ENCODE results near the gene TMEM151B. TPM values are rescaled to one million over a fixed set of nuclear protein-coding genes. Genes with fewer than 3 reads are reported as not detected.

The TMEM151B gene
- total and polyA plus RNA-seq, 10 of the 15 experiments (the other 5 are each of a cell fraction or from before 2014, with no cell fraction given), result 0.01 to 0.19 (median 0.05) TPM; not detected in 6

DNA sequence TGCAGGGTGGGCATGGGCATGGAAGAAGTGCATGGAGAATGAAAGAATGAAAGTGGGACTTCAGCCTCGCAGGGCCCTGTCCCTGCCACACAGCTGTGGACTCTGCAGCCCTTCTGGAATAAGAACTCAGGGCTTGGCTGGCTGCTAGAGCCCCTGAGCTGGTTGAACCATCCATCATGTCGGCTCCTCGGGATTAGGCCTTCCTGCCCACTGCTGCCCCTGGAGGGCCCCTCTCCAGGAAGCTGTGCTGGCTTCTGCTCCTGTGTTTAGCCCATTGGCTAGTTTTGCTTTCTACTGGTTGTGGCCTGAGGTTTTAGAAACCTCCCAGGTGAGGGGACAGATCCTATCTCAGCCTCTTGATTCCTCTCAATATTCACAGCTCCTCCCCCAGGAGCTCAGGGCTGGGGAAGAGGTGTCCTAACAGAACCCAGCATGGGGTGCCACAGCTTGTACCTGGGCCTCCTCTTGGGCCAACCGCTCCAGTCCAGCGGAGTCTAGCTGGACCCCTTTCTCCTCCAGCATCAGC is 35.0 kb downstream of the TMEM151B start (continued):
- TF ChIP-seq, protein P1, sequence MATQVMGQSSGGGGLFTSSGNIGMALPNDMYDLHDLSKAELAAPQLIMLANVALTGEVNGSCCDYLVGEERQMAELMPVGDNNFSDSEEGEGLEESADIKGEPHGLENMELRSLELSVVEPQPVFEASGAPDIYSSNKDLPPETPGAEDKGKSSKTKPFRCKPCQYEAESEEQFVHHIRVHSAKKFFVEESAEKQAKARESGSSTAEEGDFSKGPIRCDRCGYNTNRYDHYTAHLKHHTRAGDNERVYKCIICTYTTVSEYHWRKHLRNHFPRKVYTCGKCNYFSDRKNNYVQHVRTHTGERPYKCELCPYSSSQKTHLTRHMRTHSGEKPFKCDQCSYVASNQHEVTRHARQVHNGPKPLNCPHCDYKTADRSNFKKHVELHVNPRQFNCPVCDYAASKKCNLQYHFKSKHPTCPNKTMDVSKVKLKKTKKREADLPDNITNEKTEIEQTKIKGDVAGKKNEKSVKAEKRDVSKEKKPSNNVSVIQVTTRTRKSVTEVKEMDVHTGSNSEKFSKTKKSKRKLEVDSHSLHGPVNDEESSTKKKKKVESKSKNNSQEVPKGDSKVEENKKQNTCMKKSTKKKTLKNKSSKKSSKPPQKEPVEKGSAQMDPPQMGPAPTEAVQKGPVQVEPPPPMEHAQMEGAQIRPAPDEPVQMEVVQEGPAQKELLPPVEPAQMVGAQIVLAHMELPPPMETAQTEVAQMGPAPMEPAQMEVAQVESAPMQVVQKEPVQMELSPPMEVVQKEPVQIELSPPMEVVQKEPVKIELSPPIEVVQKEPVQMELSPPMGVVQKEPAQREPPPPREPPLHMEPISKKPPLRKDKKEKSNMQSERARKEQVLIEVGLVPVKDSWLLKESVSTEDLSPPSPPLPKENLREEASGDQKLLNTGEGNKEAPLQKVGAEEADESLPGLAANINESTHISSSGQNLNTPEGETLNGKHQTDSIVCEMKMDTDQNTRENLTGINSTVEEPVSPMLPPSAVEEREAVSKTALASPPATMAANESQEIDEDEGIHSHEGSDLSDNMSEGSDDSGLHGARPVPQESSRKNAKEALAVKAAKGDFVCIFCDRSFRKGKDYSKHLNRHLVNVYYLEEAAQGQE (IDR thresholded peaks at IDR 0.05; ENCODE audit: low read depth, low read length), result no peak
- TF ChIP-seq, protein P2, sequence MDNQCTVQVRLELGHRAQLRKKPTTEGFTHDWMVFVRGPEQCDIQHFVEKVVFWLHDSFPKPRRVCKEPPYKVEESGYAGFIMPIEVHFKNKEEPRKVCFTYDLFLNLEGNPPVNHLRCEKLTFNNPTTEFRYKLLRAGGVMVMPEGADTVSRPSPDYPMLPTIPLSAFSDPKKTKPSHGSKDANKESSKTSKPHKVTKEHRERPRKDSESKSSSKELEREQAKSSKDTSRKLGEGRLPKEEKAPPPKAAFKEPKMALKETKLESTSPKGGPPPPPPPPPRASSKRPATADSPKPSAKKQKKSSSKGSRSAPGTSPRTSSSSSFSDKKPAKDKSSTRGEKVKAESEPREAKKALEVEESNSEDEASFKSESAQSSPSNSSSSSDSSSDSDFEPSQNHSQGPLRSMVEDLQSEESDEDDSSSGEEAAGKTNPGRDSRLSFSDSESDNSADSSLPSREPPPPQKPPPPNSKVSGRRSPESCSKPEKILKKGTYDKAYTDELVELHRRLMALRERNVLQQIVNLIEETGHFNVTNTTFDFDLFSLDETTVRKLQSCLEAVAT (IDR thresholded peaks at IDR 0.05), result no peak
- TF ChIP-seq, protein P3, sequence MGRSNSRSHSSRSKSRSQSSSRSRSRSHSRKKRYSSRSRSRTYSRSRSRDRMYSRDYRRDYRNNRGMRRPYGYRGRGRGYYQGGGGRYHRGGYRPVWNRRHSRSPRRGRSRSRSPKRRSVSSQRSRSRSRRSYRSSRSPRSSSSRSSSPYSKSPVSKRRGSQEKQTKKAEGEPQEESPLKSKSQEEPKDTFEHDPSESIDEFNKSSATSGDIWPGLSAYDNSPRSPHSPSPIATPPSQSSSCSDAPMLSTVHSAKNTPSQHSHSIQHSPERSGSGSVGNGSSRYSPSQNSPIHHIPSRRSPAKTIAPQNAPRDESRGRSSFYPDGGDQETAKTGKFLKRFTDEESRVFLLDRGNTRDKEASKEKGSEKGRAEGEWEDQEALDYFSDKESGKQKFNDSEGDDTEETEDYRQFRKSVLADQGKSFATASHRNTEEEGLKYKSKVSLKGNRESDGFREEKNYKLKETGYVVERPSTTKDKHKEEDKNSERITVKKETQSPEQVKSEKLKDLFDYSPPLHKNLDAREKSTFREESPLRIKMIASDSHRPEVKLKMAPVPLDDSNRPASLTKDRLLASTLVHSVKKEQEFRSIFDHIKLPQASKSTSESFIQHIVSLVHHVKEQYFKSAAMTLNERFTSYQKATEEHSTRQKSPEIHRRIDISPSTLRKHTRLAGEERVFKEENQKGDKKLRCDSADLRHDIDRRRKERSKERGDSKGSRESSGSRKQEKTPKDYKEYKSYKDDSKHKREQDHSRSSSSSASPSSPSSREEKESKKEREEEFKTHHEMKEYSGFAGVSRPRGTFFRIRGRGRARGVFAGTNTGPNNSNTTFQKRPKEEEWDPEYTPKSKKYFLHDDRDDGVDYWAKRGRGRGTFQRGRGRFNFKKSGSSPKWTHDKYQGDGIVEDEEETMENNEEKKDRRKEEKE (IDR thresholded peaks at IDR 0.05), result no peak
- TF ChIP-seq, protein P4, sequence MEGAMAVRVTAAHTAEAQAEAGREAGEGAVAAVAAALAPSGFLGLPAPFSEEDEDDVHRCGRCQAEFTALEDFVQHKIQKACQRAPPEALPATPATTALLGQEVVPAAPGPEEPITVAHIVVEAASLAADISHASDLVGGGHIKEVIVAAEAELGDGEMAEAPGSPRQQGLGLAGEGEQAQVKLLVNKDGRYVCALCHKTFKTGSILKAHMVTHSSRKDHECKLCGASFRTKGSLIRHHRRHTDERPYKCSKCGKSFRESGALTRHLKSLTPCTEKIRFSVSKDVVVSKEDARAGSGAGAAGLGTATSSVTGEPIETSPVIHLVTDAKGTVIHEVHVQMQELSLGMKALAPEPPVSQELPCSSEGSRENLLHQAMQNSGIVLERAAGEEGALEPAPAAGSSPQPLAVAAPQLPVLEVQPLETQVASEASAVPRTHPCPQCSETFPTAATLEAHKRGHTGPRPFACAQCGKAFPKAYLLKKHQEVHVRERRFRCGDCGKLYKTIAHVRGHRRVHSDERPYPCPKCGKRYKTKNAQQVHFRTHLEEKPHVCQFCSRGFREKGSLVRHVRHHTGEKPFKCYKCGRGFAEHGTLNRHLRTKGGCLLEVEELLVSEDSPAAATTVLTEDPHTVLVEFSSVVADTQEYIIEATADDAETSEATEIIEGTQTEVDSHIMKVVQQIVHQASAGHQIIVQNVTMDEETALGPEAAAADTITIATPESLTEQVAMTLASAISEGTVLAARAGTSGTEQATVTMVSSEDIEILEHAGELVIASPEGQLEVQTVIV (IDR thresholded peaks at IDR 0.05; ENCODE audit: borderline replicate concordance, partially characterized antibody), result no peak

Measured in GM12878 (cell line).